Lower leg skin (tissue), 4 donors: ENCODE results near the gene CLEC16A. TPM values are rescaled to one million over a fixed set of nuclear protein-coding genes. Genes with fewer than 3 reads are reported as not detected.

Experiments used
- DNase-seq, 2 donors: peaks; one replicate each; pipeline ENCODE4 v3.0.0-alpha.2; 2019; ENCODE audit warnings: low spot score in 2 of 2
- H3K4me3 ChIP-seq: fragments of 200-600 bp; sonication (generic); 2 replicates; pipeline ENCODE4 v1.5.1; 2017; ENCODE audit warnings: mild to moderate bottlenecking, low read depth; ENCODE audit not compliant: poor library complexity, severe bottlenecking
- POLR2A ChIP-seq, 2 donors: fragments of 450-650 bp; IDR thresholded peaks; one replicate each; pipeline ENCODE4 v1.6.1; 2016 to 2017; ENCODE audit warnings: antibody characterized with exemption in 2 of 2, mild to moderate bottlenecking in 1 of 2, moderate library complexity in 1 of 2
- WGBS, 2 donors: methylation state at CpG; one replicate each; pipeline ENCODE4 v1.1.5; 2018; 5-methylcytosine and 5-hydroxymethylcytosine counted together
- intact Hi-C: fragments of 100-400 bp; cut with DNase I; formaldehyde crosslinking; loops from one replicate; pipeline ENCODE4 v1.15.0; 2023; ENCODE audit warnings: low total_unique reads
- total RNA-seq, 4 donors: library from RNA; depleted of rRNA; stranded (reverse); fragments of >200 nt; gene quantifications; one replicate each; pipeline ENCODE4 v1.1.0, GENCODE V29; 2016
- TF ChIP-seq, protein P1 (sequence below), 3 donors: fragments of 450-650 bp; IDR thresholded peaks; one replicate each; pipeline ENCODE4 v1.5.1; 2016; ENCODE audit warnings: antibody characterized with exemption in 3 of 3, mild to moderate bottlenecking in 3 of 3, moderate library complexity in 2 of 3

CLEC16A gene
- total RNA-seq, 4 donors from 2014 or later: 26.8 to 30.0 (median 29.5) TPM

DNA sequence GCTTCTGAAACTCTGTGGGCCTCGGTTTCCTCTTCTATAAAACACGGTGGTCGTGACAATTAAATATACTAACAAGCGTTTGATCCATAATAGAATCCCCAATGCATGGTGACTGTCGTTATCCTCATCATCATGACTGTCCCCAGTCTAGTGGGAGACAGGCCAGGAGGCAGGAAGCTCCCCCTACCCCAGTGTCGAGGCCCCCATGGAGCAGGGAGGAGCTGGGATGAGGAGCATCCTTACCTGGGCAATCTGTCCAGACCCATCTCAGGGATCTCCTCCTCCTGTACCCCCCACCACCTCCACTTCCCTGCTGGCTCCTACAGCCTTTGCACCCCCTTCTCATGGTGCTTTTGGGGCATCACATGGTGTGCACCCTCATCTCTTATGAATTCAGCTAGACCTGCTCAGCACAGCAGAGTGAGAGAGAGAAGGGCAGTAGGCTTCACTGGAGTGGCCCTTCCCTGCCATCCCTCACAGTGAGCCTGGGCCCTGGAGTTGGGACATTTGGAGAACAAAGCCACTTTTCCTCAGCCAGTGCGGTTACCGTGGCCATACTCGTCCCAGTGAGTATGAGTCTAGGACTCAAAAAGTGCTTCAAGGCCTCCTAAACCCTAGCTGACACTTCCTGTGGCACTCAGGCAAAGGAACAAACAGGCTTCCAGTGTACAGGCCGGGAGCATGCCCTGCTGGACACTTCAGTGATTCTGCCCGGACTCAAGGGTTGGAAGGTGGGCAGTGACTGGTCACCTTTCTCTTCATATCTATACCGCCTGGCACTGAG is 148.6 kb downstream of the CLEC16A start:
- intact Hi-C loops: no loop called here
- WGBS, 2 donors: 92 to 93% methylated on average over 12 of the region's 12 CpGs
- H3K4me3 ChIP-seq: no peak overlapping the region
- no peak for TF ChIP-seq POLR2A (IDR thresholded peaks at IDR 0.05)
- TF ChIP-seq, protein P1, sequence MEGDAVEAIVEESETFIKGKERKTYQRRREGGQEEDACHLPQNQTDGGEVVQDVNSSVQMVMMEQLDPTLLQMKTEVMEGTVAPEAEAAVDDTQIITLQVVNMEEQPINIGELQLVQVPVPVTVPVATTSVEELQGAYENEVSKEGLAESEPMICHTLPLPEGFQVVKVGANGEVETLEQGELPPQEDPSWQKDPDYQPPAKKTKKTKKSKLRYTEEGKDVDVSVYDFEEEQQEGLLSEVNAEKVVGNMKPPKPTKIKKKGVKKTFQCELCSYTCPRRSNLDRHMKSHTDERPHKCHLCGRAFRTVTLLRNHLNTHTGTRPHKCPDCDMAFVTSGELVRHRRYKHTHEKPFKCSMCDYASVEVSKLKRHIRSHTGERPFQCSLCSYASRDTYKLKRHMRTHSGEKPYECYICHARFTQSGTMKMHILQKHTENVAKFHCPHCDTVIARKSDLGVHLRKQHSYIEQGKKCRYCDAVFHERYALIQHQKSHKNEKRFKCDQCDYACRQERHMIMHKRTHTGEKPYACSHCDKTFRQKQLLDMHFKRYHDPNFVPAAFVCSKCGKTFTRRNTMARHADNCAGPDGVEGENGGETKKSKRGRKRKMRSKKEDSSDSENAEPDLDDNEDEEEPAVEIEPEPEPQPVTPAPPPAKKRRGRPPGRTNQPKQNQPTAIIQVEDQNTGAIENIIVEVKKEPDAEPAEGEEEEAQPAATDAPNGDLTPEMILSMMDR (IDR thresholded peaks at IDR 0.05): no peak
- DNase-seq: no peak

DNA sequence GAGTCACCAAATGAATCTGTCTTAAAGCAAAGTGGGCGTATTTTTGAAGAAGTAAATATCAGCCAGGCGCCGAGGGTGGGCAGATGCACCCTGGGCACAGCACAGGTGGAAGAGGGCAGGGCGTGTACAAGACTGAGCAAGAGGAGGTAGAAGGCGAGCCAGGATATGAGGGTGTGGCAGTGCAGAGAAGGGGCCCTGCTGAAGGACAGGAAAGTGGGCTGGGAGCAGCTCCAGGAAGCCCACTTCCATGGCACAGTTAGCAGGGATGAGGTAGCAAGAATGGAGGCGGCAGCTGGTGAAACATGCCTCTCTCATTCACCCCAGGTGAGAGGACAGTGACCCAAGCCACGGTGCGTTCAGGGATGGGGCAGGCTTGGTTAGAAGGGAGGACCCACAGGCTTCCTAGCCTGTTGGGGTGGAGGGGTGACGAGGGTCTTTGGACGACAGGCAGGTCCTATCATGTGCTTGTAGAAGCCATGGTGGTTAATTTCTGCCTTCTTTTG is 149.3 kb downstream of the CLEC16A start:
- 50 to 56% methylated on average over 10 of the region's 10 CpGs for WGBS, 2 donors
- TF ChIP-seq, protein P1 (IDR thresholded peaks at IDR 0.05): no peak
- TF ChIP-seq POLR2A (IDR thresholded peaks at IDR 0.05): no peak

DNA sequence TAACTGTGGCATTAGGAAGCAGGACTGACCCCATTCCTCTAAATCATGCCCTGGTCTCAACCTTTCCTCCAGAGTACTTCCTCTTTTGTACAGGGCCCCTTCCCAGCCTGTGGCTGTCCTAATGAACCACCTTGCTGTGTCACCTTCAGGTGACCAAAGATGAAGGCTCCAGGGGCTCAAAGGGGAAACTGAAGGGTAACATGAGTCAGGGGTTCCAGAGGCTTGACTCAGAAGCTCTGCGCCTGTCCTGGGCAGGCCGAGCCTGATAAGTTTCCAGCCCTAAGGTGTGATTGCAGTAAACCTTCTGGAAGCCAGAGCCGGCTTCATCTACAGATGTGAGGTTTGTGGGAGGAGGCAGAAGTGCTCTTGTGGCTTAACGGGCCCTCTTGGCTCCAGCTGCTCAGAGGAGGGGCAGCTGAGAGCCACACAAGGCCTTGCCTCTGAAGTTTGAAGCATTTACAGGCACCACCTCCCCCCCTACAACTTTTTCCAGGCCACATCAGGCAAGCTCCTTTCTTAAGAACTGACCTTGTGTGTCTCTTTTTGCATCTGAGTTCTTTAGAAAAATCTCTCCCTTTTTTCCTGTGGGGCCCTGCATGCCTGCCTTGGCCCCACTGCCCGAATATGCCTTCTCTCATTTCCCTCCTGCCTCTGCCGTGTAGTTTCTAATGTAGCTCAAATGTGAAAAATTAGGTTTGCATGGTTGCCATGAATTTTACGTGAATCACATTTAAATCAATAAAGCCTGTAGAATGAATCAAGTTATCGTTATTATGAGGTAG is 149.9 kb downstream of the CLEC16A start:
- DNase-seq: no peak
- TF ChIP-seq POLR2A (IDR thresholded peaks at IDR 0.05): no peak
- TF ChIP-seq, protein P1 (IDR thresholded peaks at IDR 0.05): no peak
- intact Hi-C loops: no loop called here
- H3K4me3 ChIP-seq: no peak overlapping the region
- WGBS, 2 donors: 46% methylated on average over 8 of the region's 8 CpGs

More for the DNA sequence above, 149.3 kb downstream of the CLEC16A start:
- intact Hi-C loops: no loop called here
- DNase-seq: no peak
- no peak overlapping the region for H3K4me3 ChIP-seq

DNA sequence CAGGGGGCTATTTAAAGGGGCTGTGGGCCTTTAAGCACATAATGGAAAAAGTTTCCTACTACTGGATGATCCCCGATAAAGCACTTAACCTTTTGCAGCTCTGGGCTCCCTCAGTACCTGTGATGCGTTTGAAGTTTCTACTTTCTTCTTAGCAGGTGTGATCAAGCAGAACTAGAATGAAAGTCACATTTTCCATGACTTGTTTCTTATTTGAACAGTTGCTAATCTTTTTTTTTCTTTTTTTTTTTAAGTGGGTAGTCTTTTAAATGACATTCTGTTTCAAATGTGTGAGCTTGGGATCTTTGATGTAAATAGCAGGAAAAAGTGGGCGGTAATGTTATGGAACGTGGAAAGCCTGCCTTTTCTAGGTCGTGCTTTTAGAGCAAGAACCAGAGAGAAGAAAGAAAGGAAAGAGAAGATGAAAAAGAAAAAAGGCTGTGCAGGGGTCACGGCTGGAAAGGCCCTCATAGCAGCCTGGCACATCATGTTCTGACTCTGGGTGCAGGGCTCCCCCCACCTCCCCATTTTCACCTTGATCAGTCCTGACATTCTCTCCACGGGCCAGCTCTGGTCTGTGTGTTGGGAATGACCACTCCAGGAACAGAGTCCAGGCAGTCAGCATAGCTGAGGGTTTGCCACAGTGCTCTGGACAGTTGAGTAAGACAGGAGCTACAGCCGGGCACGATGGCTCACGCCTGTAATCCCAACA is 150.6 kb downstream of the CLEC16A start:
- 86 to 91% methylated on average over 10 of the region's 10 CpGs for WGBS, 2 donors
- DNase-seq: no peak

DNA sequence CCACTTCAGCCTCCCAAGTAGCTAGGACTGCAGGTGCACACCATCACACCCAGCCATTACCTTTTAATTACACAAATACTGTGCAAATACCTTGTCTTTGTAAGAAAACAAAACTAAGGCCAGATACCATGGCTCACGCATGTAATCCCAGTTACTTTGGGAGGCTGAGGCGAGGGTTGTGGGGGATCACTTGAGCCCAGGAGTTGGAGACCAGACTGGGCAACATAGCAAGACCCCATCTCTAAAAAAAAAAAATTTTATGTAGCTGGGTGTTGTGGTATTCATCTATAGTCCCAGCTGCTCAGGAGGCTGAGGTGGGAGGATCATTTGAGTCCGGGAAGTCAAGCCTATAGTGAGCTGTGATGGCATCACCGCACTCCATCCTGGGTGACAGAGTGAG is 151.6 kb downstream of the CLEC16A start:
- TF ChIP-seq POLR2A (IDR thresholded peaks at IDR 0.05): no peak
- TF ChIP-seq, protein P1 (IDR thresholded peaks at IDR 0.05): no peak
- intact Hi-C loops: no loop called here
- WGBS, 2 donors: 97 to 99% methylated on average over 4 of the region's 4 CpGs
- no peak for DNase-seq
- no peak overlapping the region for H3K4me3 ChIP-seq

More for the DNA sequence above, 150.6 kb downstream of the CLEC16A start:
- TF ChIP-seq, protein P1 (IDR thresholded peaks at IDR 0.05): no peak
- TF ChIP-seq POLR2A (IDR thresholded peaks at IDR 0.05): no peak
- H3K4me3 ChIP-seq: no peak overlapping the region
- intact Hi-C loops: no loop called here
